Pulmonary artery endothelial cell (primary cell): ENCODE measurements around the gene SLC26A6. TPM values are rescaled to one million over a fixed set of nuclear protein-coding genes. Genes with fewer than 3 reads are reported as not detected.

Source experiments
- DNase-seq: peaks from one replicate; pipeline ENCODE4 v3.0.0-alpha.2; 2011; ENCODE audit warnings: low read depth, low spot score
- total RNA-seq: library from RNA; depleted of rRNA; stranded (reverse); fragments of >200 nt; gene quantifications from 2 replicates; pipeline ENCODE4 v1.2.3, GENCODE V29; 2014

Gene SLC26A6
- total RNA-seq, 1 donor from 2014 or later: 10.6 TPM

GRCh38 chr3:48599509-48600285 lies 35.6 kb downstream of the SLC26A6 start:
- no peak for DNase-seq

- DNase-seq: no peak
Observed at GRCh38 chr3:48599077-48599501, 36.2 kb downstream of the SLC26A6 start.

GRCh38 chr3:48598323-48599076 lies 36.8 kb downstream of the SLC26A6 start:
- no peak for DNase-seq

- DNase-seq: no peak
Observed at GRCh38 chr3:48597408-48597800, 37.9 kb downstream of the SLC26A6 start.

- DNase-seq: no peak
Observed at GRCh38 chr3:48596676-48597407, 38.4 kb downstream of the SLC26A6 start.

GRCh38 chr3:48596157-48596556 lies 39.1 kb downstream of the SLC26A6 start:
- DNase-seq: no peak

- DNase-seq: no peak
Observed at GRCh38 chr3:48595526-48596121, 39.6 kb downstream of the SLC26A6 start.

GRCh38 chr3:48595075-48595525 lies 40.2 kb downstream of the SLC26A6 start, which contains the start of gene COL7A1:
Gene COL7A1, minus strand, starts transcription at chr3:48595329. Its CDS starts 170 bp downstream, at chr3:48595159.
- DNase-seq: no peak

- DNase-seq: no peak
Observed at GRCh38 chr3:48594417-48595049, 40.7 kb downstream of the SLC26A6 start.

GRCh38 chr3:48593337-48593736 lies 41.9 kb downstream of the SLC26A6 start:
- DNase-seq: no peak

- no peak for DNase-seq
Observed at GRCh38 chr3:48592519-48593087, 42.7 kb downstream of the SLC26A6 start.

- DNase-seq: no peak
Observed at GRCh38 chr3:48591886-48592518, 43.3 kb downstream of the SLC26A6 start.

GRCh38 chr3:48591436-48591835 lies 43.8 kb downstream of the SLC26A6 start:
- DNase-seq: no peak

GRCh38 chr3:48588230-48588629 lies 47.0 kb downstream of the SLC26A6 start:
- DNase-seq: no peak

- no peak for DNase-seq
Observed at GRCh38 chr3:48587686-48588085, 47.6 kb downstream of the SLC26A6 start.

- DNase-seq: no peak
Observed at GRCh38 chr3:48585411-48585810, 49.9 kb downstream of the SLC26A6 start.

- DNase-seq: no peak
Observed at GRCh38 chr3:48584836-48585235, 50.4 kb downstream of the SLC26A6 start.

- DNase-seq: no peak
Observed at GRCh38 chr3:48581621-48582481, 53.4 kb downstream of the SLC26A6 start.

- no peak for DNase-seq
Observed at GRCh38 chr3:48576647-48577046, 58.6 kb downstream of the SLC26A6 start.
